PC-3 (cell line): ENCODE measurements around the gene TM9SF1. TPM values are rescaled to one million over a fixed set of nuclear protein-coding genes. Genes with fewer than 3 reads are reported as not detected.

ENCODE experiments used
- ATAC-seq: fragments of 200-7000 bp; cut with Tn5 transposase; 2 replicates; pipeline ENCODE4 v1.9.1; 2020; ENCODE audit warnings: mild to moderate bottlenecking, moderate library complexity
- BruUV-seq: library from RNA; stranded (reverse); fragments of 400-500 nt; replicated peaks from 2 replicates; lab custom pipeline; 2021; lab: Mats Ljungman, UMichigan
- CTCF ChIA-PET: fragments of 300-600 bp; sonication (Branson Sonifier 250); formaldehyde crosslinking; loops from one replicate; lab custom pipeline; 2022; ENCODE audit warnings: antibody characterized with exemption; lab: Charles Lee
- POLR2A ChIA-PET: fragments of 300-600 bp; sonication (Branson Sonifier 250); formaldehyde crosslinking; loops from one replicate; lab custom pipeline; 2022; ENCODE audit warnings: antibody characterized with exemption; ENCODE audit not compliant: unreplicated experiment; lab: Charles Lee
- DNase-seq: peaks from one replicate; pipeline ENCODE4 v3.0.0-alpha.2; 2015
- H2AFZ ChIP-seq: fragments of 300-600 bp; sonication (generic); 2 replicates; pipeline ENCODE4 v1.6.0; 2016; ENCODE audit warnings: antibody characterized with exemption, low read length
- H3F3A ChIP-seq: fragments of 300-600 bp; sonication (generic); one replicate; pipeline ENCODE4 v1.6.0; 2017; ENCODE audit warnings: antibody characterized with exemption, low read length, control low read depth, mild to moderate bottlenecking; ENCODE audit not compliant: unreplicated experiment
- H3K27ac ChIP-seq: fragments of 300-600 bp; sonication (generic); 2 replicates; pipeline ENCODE4 v1.5.1; 2016; ENCODE audit warnings: mild to moderate bottlenecking, low read length
- H3K27me3 ChIP-seq: fragments of 300-600 bp; sonication (generic); 2 replicates; pipeline ENCODE4 v1.6.1; 2016; ENCODE audit warnings: low read length, mixed read lengths
- H3K36me3 ChIP-seq: fragments of 300-600 bp; sonication (generic); 2 replicates; pipeline ENCODE4 v1.6.1; 2016; ENCODE audit warnings: low read depth, mixed run types, low read length, mixed read lengths
- H3K4me1 ChIP-seq: fragments of 300-600 bp; sonication (generic); 2 replicates; pipeline ENCODE4 v1.5.1; 2016; ENCODE audit warnings: low read length; ENCODE audit not compliant: insufficient read depth
- H3K4me2 ChIP-seq: fragments of 300-600 bp; sonication (generic); 2 replicates; pipeline ENCODE4 v1.6.0; 2016; ENCODE audit warnings: low read length
- H3K4me3 ChIP-seq: fragments of 300-600 bp; sonication (generic); 2 replicates; pipeline ENCODE4 v1.5.1; 2016; ENCODE audit warnings: mild to moderate bottlenecking, low read length, mixed read lengths
- H3K79me2 ChIP-seq: fragments of 300-600 bp; sonication (generic); 2 replicates; pipeline ENCODE4 v1.6.1; 2017; ENCODE audit warnings: low read length, mixed read lengths
- H3K9ac ChIP-seq: fragments of 300-600 bp; sonication (generic); 2 replicates; pipeline ENCODE4 v1.6.0; 2016; ENCODE audit warnings: mild to moderate bottlenecking, low read length
- H3K9me2 ChIP-seq: fragments of 300-600 bp; sonication (generic); replicated peaks from 2 replicates; pipeline ENCODE4 v1.6.1; 2016; ENCODE audit warnings: mixed run types, low read length, mixed read lengths
- H3K9me3 ChIP-seq: fragments of 300-600 bp; sonication (generic); 2 replicates; pipeline ENCODE4 v1.6.1; 2016; ENCODE audit warnings: low read length, mixed read lengths
- H4K20me1 ChIP-seq: fragments of 300-600 bp; sonication (generic); 2 replicates; pipeline ENCODE4 v1.6.1; 2016; ENCODE audit warnings: low read length, mixed read lengths
- EZH2 ChIP-seq: fragments of 300-600 bp; sonication (generic); IDR thresholded peaks from one replicate; pipeline ENCODE4 v1.6.1; 2017; ENCODE audit warnings: antibody characterized with exemption, mild to moderate bottlenecking, low read length; ENCODE audit not compliant: unreplicated experiment
- EZH2phosphoT487 ChIP-seq: fragments of 300-600 bp; sonication (generic); IDR thresholded peaks from 2 replicates; pipeline ENCODE4 v1.6.1; 2018; ENCODE audit warnings: mild to moderate bottlenecking, antibody characterized with exemption, low read length, borderline replicate concordance
- intact Hi-C: fragments of 100-400 bp; cut with micrococcal nuclease; formaldehyde crosslinking; loops from 2 replicates; pipeline ENCODE4 v1.9.0; 2023
- total RNA-seq: library from RNA; depleted of rRNA; stranded (reverse); fragments of >200 nt; gene quantifications from 2 replicates; pipeline ENCODE4 v1.2.3, GENCODE V29; 2014
- TF ChIP-seq, protein P1 (sequence below): fragments of 300-600 bp; sonication (generic); conservative IDR thresholded peaks from 2 replicates; pipeline ENCODE4 v1.5.1; 2017; ENCODE audit warnings: antibody characterized with exemption, low read depth, mild to moderate bottlenecking, low read length

TM9SF1 gene
- total RNA-seq, 1 experiment from 2014 or later, result 52.1 TPM

GRCh38 chr14:24145690-24146452 is 49.4 kb downstream of the TM9SF1 start:
- ATAC-seq (no peak), DNase-seq (no peak)
- Histone ChIP-seq H3K9ac (peak overlapping the region; percentile 84), H3K4me2 (peak overlapping the region; percentile 90), H3F3A (no peaks in the 10 kb centered on the region), H3K27ac (peak overlapping the region; percentile 40), H3K27me3 (no peaks in the 10 kb centered on the region), H3K9me3 (no peaks in the 10 kb centered on the region), H3K9me2 (no peaks in the 10 kb centered on the region), H4K20me1 (no peaks in the 10 kb centered on the region), H3K4me1 (peaks cover 21% of the 10 kb centered on the region), H3K36me3 (peaks cover 14% of the 10 kb centered on the region; the same call in 1 of the 2 replicates), H3K79me2 (peaks cover 51% of the 10 kb centered on the region), H3K4me3 (peak overlapping the region; percentile 86), H2AFZ (peak overlapping the region; percentile 78)
- no peak for TF ChIP-seq EZH2
- TF ChIP-seq, protein P1, sequence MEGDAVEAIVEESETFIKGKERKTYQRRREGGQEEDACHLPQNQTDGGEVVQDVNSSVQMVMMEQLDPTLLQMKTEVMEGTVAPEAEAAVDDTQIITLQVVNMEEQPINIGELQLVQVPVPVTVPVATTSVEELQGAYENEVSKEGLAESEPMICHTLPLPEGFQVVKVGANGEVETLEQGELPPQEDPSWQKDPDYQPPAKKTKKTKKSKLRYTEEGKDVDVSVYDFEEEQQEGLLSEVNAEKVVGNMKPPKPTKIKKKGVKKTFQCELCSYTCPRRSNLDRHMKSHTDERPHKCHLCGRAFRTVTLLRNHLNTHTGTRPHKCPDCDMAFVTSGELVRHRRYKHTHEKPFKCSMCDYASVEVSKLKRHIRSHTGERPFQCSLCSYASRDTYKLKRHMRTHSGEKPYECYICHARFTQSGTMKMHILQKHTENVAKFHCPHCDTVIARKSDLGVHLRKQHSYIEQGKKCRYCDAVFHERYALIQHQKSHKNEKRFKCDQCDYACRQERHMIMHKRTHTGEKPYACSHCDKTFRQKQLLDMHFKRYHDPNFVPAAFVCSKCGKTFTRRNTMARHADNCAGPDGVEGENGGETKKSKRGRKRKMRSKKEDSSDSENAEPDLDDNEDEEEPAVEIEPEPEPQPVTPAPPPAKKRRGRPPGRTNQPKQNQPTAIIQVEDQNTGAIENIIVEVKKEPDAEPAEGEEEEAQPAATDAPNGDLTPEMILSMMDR, result no peak
- TSS peak; percentile 53 for BruUV-seq
- intact Hi-C loops, result no loop called here
- ChIA-PET CTCF (no interaction called here), POLR2A (interaction anchor here (0.6 to 1.9 kb wide), 2 partner anchors 31 to 87 kb away, joined by 5 to 17 read pairs; partner anchors contain the start of genes DCAF11 and NRL)

DNA sequence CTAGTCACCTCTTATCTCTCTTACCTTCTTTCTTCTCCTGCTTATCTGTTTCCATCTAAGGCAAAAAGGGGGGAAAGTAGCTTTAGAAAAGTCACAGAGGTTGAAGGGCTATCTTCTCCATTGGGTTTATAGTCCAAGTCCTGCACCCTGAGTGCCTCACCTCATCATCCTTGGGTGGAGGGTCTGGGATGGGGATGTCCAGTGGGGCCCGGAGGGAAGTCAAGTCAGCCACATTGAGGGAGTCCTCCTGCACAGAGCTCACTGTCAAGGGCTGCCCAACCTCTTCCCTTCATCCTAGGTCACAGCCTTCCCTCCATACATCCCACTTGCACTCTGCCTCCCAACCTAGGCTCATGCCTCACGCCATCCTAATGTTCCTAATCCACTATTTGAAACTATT is 50.0 kb downstream of the TM9SF1 start:
- no peak overlapping the region for H3K27ac ChIP-seq
- BruUV-seq, result no TSS peak
- no peak overlapping the region for H2AFZ ChIP-seq
- intact Hi-C loops, result no loop called here
- no peaks in the 10 kb centered on the region for H4K20me1 ChIP-seq
- peaks cover 11% of the 10 kb centered on the region; the same call in 1 of the 2 replicates for H3K36me3 ChIP-seq
- peaks cover 57% of the 10 kb centered on the region for H3K79me2 ChIP-seq
- POLR2A ChIA-PET, result no interaction called here
- ATAC-seq (no peak), DNase-seq (no peak)
- H3K4me2 ChIP-seq, result peak overlapping the region; percentile 90
- H3K9me2 ChIP-seq, result no peaks in the 10 kb centered on the region
- H3K27me3 ChIP-seq, result no peaks in the 10 kb centered on the region
- no peak for TF ChIP-seq EZH2phosphoT487
- no peak for TF ChIP-seq EZH2
- TF ChIP-seq, protein P1, result no peak
- H3K9ac ChIP-seq, result peak overlapping the region; percentile 84; the same call in 1 of the 2 replicates
- H3K9me3 ChIP-seq, result no peaks in the 10 kb centered on the region
- H3K4me3 ChIP-seq, result peak overlapping the region; percentile 86
- H3K4me1 ChIP-seq, result peaks cover 21% of the 10 kb centered on the region
- H3F3A ChIP-seq, result no peaks in the 10 kb centered on the region
- CTCF ChIA-PET, result no interaction called here

GRCh38 chr14:24144451-24144850 is 50.8 kb downstream of the TM9SF1 start:
- Histone ChIP-seq H3K27ac (no peak overlapping the region), H3F3A (no peaks in the 10 kb centered on the region), H3K27me3 (no peaks in the 10 kb centered on the region), H3K36me3 (peaks cover 7% of the 10 kb centered on the region; the same call in 1 of the 2 replicates), H3K9me3 (no peaks in the 10 kb centered on the region), H3K79me2 (peaks cover 59% of the 10 kb centered on the region), H3K4me3 (no peak overlapping the region), H4K20me1 (no peaks in the 10 kb centered on the region), H3K4me2 (no peak overlapping the region), H3K9ac (no peak overlapping the region), H3K4me1 (peaks cover 25% of the 10 kb centered on the region), H2AFZ (no peak overlapping the region), H3K9me2 (no peaks in the 10 kb centered on the region)
- no TSS peak for BruUV-seq
- no peak for DNase-seq
- ChIA-PET POLR2A (no interaction called here), CTCF (no interaction called here)
- no peak for ATAC-seq
- intact Hi-C loops, result no loop called here
- TF ChIP-seq EZH2phosphoT487 (no peak), EZH2 (no peak)
- TF ChIP-seq, protein P1, result no peak
